Activated CD4-positive, alpha-beta T cell treated with anti-CD3 and anti-CD28 coated beads, Interleukin-2, amount 50 U/mL, for 16 hours (primary cell): ENCODE measurements around the gene ARHGEF10L.
"Not testable (repeated sequence)": the region's sequence is repeated elsewhere in the genome, so short reads cannot be mapped to it uniquely, and the experiment has no call there.

ENCODE experiments used
- DNase-seq: peaks from one replicate; pipeline ENCODE4 v3.0.0-alpha.2; 2020

Gene ARHGEF10L

DNA sequence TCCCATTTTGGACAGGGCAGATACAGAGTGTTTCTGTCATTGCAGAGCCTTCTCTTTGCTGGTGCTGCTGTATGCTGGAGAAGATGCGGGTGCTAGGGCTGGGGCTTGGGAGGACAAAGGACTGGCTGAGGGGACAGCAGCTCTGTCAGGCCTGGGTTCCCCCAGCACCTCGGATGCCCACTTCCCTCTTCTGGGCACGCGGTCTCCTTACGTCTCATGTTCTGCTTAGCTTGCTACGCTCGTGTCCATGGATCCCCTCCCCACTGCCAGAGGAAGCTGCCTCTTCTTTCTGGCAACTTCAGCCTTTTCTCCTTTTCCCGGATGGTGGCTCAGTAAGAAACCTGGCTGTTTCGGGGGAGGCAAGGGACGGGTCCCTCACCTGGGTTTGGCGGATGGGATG lies 75.7 kb downstream of the ARHGEF10L start:
- DNase-seq, result no peak

DNA sequence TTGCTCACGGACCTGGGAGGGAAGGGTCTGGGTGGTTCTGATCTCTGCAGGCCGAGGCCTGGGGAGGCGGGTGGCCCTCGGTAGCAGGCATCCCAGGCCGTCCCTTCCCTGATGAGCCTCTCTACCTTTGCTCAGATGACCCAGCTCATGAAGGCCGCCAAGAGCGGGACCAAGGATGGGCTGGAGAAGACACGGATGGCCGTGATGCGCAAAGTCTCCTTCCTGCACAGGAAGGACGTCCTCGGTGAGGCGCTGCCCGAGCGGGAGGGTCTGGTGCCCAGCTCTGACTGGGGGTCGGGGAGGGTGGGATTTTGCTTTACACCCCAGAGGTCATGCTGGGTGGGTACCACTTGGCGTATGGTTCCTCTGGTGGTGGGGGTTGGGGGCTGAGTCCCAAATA lies 76.5 kb downstream of the ARHGEF10L start:
- DNase-seq, result no peak

DNA sequence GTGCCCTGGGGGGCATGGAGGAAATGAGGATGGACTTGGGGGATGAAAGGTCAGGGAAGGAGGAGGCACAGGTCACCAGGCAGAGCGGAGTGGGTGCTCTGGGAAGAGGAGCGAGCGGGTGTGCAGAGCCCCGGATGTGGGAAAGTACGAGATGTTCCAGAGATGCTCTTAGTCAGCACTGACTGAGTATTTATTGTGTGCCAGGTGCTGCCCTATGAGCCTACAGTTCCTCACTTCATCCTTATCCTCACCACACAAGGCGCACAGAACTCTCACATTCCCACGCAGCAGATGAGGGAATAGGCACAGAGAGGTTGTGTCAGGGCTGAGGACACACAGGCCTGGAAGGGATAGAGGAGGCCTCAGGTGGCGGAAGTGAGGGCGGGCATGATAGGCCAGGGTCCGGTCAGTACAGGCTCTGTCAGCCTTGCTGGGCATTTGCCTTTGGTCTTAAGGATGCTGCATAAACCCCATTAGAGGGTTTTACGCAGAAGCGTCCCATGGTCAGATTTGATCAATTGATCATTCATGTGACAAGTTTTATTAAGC lies 77.3 kb downstream of the ARHGEF10L start:
- DNase-seq, result no peak

DNA sequence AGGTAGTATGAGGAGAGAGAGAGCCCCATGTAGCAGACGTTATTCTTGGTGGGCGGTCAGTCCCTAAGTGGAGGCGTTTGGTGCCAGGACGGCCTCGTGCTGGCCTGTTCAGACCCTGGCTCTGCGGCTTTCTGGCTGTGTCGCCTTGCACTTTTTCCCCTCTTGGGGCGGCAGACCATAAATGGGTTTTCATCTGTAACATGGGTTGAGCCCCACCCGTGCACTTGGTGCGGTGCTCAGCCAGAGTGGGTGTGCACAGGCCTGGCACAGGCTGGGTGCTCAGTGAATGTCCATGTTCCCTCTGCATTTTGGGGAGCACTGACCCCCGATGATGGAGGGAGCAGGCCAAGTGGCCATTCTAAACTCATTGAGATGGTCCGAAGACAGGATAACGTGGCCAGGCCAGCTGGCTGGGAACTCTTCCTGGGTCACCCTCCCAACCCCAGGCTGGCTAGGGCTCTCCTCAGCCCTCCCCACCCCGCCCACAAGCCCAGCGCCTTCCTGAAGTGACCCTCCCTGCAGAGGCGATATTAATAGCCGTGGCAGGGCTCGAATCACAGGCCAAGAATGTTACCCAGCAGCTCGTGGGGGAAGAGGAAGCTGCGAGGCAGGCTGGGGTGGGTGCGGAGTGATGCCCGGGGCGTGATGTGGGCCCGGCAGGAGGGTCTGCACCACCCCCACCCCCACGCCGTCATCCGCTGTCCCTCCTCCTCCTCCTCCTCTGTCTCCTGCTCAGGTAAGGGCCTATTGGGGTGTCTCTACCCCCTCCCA lies 78.5 kb downstream of the ARHGEF10L start:
- DNase-seq, result no peak

DNA sequence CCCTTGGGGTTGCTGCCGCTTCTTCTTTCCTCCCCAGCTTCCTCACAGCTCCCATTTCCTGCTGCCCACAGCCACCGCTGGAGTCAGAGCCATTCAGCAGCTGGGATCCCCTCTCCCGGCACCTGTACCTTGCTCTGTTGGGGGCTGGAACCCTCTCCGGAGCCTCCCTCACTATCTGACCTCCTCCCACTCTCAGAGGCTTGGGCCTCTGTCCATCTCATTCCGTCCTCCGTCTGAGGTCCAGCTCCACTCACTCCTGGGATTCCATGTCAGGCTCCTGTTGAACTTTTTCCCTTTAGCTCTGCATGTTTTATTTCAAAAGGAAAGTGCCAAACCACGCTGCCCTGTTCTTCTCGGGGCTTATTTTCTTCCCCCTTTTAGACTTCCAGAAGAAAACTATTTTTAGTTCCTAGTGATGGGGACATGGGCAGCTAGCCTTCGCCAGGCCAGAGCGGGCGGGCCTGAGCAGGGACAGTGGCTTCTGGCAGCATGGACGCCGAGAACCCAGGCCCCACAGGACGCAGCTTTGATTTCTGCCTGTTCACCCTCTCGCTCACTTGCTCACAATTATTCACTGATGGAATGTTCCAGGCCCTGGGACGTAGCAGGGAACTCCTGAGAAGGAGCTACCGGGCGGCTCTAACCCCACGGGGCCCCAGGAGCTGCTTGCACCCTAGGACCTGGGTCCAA lies 79.2 kb downstream of the ARHGEF10L start:
- DNase-seq, result no peak

DNA sequence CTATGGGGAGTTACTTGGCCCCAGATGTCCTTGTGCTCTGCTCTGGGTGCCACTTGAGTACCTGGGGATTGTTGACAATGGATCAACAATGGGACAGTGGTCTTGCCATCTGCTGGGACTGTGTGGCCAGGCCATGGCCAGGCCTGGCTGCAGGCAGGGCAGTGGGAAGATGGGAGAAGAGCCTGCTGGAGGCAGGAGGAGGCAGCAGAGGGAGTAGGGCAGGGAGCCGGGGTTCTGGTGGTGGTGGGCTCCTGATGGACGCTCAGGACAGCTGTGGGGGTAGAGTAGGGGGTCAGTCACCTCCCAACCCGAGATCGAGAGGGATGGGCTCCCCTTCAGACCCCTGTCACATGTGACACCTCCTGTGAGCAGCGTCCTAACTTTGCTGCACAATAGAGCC lies 81.0 kb downstream of the ARHGEF10L start:
- no peak for DNase-seq

DNA sequence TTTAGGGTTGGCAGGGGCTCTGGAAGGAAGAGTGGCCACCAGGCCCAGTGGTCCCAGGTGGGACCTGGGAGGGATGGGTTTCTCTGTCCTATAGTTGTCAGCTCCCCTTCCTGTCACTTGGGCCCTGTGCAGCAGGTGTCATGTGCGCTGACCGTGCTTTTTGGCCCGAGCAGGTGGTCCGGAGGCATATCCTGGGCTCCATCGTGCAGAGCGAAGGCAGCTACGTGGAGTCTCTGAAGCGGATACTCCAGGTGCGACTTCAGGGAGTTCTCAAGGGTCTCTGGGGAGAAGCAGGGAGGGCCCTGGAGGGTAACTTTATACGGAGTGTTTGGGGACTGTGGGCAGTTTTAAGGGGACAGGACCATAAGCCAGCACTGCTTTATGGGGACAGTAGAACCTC lies 82.2 kb downstream of the ARHGEF10L start:
- no peak for DNase-seq

DNA sequence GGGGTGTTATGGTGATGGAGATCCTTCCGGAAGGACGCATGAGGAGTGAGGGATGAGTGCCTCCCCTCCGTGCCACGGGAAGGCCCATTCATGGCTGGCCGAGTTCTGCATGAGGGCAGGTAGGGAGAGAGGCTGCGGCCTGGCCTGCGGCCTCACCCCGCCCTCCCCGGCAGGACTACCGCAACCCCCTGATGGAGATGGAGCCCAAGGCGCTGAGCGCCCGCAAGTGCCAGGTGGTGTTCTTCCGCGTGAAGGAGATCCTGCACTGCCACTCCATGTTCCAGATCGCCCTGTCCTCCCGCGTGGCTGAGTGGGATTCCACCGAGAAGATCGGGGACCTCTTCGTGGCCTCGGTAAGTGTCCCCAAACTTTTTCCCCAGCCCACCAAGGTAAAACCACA lies 83.3 kb downstream of the ARHGEF10L start:
- DNase-seq, result no peak

DNA sequence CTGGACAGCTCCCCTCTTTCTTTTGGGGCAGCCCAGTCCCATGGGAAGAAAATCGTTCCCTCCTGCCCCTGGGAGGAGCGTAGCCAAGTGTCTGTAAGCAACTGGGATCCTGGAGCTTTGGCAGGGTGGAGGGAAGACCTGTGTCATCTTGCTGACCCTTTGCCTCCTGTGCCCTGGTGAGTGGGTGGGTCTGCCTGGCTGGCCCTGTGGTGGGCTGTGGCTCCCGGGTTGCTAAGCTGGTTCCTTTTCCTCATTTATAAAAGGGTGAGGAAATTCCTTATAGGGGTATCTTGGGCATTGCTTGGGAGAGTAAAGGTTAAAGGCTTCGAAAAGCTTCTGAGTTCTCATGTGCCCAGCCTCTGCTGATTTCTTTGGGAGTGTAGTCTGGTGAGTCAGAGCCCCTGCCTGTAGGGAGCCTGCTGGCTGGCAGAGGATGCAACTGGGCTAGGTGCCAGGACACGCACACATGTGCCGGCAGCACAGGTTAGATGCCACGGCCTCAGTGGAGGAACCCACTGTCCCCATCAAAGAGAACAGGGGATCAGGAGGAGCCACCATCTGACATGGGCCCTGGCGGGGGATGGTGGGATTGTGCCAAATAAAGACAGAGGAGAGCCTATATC lies 85.2 kb downstream of the ARHGEF10L start:
- no peak for DNase-seq

DNA sequence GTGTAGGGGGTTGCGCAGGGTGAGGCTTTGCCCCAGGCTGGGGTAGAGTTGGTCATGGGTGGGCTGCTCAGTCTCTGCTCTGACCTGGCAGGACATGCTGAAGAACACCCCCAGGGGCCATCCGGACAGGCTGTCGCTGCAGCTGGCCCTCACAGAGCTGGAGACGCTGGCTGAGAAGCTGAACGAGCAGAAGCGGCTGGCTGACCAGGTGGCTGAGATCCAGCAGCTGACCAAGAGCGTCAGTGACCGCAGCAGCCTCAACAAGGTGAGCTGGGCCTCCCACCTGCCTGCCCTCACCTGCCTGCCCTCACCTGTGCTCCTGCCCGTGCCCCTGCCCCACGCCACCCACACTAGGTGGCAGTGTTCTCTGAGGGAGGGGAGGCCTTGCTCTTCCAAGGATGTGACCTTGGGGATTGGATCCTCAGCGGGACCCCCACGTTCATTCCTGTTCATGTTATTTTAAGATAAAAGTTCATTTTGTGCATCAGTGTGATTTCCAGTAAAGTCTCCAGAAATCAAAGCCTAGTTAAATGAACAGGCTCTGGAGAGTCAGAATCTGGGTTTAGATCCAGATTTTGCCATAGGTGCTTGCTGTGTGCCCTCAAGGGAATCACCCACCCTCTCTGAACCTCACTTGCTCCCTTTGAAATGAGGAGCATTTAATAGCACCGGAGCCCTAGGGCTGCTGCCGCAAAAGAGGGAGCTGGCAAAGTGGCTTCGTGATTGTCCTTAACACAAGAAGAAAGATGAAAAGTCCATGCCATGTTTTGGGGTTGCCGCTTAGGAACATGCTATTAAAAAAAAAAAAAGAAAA lies 87.9 kb downstream of the ARHGEF10L start:
- no peak for DNase-seq

DNA sequence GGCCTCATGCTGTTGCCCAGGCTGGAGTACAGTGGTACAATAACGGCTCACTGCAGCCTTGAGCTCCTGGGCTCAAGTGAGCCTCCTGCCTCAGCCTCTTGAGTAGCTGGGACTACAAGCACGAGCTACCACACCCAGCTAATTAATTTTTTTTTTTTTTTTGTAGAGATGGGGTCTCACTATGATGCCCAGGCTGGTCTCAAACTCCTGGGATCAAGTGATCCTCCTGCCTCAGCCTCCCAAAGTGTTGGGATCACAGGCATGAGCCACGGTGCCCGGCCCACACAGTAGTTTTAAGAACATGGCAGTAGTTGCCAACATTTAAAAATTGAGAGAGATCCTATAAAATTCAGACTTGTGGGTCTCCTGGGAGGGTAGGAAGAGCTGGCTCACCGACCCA lies 89.5 kb downstream of the ARHGEF10L start:
- DNase-seq, result not testable (repeated sequence)

DNA sequence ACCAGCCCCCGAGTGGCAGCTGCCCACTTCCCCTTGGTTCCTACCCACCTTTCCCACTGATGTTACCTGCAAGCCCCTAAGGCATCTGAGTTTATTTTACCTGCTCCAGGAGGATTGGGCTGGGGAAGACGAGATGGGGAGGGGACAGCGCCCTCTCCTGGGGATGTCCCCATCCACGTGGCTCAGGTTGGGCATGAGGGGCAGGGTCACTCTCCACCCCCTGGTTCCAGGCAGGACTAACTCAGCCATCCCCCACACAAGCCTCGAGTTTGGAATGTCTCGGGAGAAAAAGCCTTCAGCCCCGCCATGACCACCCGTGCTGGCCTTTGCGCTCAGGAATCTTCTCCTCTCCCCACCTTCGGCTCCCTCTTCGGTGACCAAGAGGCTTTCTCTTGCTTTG lies 90.0 kb downstream of the ARHGEF10L start:
- no peak for DNase-seq

DNA sequence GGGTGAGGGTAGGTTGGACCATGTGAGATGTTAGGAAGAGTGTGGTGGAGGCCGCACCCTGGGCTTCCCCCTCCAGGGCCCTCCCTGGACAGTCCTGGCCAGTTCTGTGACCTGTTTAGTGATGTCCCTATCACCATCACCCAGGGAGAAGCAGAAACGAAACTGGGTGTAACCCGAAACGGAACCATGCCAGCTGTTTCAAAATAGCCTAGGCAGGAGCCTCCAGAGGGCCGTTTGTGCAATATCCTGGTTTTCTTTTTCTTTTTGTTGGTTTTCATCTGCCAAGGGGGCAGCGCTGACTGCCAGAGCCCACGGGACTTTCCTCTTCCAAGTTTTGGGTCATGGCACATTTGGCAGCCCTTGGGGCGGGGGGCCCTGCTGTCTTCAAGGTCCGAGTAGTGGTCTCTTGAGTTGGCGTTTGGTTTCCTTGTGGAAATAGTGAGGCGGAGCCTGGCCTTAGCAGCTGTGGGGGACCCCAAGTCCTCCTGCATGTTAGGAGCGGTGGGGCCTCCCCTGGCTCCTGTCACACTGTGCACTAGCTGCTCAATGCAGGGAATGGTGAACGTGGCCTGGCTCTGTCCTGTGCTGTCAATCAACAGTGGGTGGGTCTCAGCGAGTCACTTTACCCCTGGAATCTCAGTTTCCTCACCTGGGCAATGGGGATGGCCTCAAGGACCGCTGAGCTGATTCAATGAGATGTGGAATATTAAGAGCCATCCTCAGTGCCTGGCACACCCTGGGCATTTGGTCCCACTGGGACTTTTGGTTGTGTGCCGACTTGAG lies 90.7 kb downstream of the ARHGEF10L start:
- DNase-seq, result no peak

DNA sequence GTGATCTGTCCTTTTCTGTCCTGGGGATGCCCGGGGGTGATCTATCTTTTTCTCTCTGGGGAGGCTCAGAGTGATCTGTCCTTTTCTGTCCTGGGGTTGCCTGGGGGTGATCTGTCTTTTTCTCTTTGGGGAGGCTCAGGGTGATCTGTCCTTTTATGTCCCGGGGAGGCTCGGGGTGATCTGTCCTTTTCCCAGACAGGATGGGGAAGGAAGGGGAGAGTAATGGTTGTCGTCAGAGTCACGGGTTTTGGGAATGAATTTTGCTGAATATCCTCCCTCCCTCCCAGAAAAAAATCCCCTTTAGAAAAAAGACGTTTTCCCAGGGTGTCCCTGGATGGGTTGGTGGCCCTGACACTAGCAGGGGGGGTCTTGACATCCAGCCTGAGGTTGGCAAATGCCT lies 91.5 kb downstream of the ARHGEF10L start:
- no peak for DNase-seq

DNA sequence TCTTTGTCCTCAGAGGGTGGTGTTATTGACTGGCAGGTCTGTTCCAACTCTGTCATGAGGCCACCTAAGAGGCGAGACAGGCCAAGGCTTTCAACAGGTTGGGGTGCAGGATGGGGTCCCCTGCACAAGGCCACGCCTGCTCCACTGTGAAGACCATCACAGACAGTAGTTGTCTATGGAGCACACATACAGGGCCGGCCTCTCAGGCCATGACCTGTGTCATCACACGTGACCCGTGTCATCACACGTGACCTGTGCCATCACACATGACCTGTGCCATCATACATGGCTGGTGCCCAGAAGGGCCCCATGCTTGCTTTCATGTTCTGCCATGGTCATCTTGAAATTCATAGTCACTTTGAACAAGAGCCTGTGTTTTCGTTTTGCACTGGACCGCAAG lies 91.9 kb downstream of the ARHGEF10L start:
- DNase-seq, result no peak

DNA sequence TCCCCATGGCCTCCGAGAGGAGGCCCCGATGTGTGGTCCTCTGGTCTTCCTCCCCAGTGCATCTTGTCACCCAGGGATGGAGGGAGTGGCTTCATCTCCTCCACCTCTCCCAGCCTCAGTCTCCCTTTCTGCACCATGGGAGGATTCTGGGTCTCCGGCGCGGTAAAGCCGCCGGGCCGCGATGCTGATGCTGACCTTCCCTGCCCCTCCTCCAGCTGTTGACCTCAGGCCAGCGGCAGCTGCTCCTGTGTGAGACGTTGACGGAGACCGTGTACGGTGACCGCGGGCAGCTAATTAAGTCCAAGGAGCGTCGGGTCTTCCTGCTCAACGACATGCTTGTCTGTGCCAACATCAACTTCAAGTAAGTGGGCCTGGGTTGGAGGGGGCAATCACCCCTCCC lies 92.6 kb downstream of the ARHGEF10L start:
- no peak for DNase-seq

DNA sequence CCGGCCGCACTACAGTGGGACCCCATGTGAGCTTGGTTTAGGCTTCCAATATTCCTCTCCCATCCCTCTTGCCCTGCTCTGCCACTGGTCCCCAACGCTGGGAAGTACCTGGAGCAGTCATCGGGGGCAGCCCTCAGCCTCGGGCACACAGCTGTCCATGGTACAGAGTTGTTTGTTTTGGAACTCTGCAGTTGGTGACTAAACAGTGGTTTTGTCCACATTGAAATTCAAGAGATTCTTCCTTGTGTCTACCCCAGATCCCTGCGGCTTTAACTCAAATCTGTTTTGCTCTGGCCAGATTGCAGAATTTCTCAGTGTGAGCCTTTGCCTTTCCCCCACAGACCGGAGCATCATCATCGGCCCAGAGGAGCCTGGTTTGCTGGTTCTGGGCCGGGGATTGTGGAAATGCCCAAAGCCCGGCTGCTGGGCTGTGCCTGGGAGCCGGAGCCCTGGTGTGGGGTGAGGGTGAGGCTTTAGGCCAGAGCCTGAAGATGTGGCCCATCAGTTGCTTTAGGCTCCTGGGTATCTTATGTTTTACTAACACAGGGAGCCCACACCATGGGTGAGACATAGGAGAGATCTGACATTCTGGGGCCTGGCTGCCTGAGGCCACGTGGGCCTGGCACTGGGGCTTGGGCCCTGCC lies 93.2 kb downstream of the ARHGEF10L start:
- no peak for DNase-seq

DNA sequence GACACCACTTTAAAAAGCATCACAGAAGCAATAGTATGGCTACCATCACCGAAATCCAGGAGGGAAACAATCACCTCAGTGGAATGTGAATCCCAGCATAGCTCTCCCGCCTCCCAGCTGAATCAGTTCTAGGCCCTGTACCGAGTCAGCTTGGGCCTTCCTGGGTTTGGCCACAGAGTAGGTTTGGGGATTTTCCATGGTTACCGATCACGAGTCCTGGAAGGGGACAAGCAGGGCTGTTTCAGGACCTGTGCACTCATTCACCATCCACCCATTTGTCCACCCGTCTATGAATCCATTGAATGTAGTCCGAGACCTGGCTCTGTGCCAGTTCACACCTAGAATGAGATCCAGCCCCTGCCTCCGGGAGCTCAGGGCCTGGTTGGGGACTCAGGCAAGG lies 94.2 kb downstream of the ARHGEF10L start:
- no peak for DNase-seq

DNA sequence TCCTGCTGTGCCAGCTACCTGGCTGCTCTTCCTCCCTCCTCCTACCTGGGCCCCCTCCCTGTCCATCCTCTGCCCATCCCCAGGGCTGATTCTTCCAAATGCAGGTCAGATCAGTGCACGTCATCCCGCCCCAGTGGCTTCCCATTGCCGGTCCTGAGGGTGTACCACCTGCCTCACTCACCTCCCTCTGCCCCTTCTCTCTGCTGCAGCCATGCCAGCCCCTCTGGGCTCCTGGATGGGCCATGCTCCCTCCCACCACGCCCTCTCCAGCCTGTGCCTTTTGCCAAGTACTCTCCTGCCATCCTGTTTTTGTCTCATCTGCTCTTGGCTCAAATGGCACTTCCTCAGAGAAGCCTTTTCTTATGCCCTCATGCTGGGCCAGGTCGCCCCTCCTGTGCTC lies 95.8 kb downstream of the ARHGEF10L start:
- no peak for DNase-seq

DNA sequence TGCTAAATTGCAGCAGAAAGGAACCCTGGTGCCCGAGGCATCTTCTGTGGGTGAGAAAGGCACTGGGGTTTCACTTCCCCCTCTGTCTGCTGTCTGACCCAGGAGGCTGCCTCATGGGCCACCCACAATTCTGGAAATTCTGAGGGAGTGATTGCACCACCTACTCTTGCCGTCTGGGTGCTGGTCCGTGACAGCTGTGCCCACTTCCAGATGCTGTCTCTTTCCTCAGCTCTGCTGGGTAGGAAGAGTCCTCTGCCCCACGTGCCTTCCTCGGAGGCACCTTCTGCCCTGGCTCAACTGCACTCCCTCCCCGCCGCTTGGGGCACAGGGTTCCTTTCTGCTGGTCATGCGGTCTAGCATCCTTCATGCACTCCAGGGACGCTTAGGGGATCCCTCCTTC lies 96.3 kb downstream of the ARHGEF10L start:
- no peak for DNase-seq

DNA sequence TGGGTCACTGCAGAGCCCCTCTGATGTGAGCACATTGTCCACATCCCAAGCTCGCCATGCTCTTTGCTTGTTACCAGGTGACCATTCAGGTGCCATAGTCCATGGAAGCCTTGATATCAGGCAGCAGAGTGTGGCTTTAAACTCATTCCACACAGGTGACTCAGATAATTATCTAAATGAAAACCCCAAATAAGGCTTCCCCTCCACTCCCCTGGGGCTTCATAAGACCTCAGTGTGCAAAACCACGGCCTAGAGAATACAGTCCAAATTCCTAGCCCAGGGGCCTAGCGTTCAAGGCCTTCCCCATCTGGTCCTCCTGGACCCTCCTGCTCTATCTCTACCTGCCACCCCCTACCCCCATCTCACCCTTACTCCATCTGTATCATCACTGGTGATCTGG lies 97.1 kb downstream of the ARHGEF10L start:
- DNase-seq, result no peak

DNA sequence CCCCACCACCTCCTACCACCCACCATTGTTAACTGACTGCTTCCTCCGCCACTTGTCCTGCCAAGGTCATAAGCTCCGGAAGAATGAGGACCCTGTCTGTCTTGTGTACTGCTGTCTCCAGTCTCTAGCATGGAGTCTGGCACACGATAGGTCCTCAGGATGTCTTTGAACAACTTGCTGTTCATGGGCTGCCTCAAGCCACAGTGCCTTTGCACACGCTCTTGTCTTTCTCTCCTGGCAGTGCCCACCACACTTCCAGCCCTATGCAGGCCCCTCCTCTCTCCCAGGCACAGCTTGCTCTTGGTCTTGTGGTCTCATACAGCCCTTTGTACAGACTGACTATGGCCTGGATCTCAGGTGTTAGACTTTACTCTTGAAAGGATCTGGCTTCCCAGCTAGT lies 97.6 kb downstream of the ARHGEF10L start:
- DNase-seq, result no peak
